Right lobe of liver (tissue), 6 donors: ENCODE measurements around the gene ADARB1. TPM values are rescaled to one million over a fixed set of nuclear protein-coding genes. Genes with fewer than 3 reads are reported as not detected.
"Not testable (repeated sequence)": the region's sequence is repeated elsewhere in the genome, so short reads cannot be mapped to it uniquely, and the experiment has no call there.

Experiments
- ATAC-seq, 4 donors: fragments of 200-7000 bp; cut with Tn5 transposase; one replicate each; pipeline ENCODE4 v1.9.1; 2020; ENCODE audit warnings: mild to moderate bottlenecking in 4 of 4, moderate library complexity in 4 of 4
- DNase-seq, 3 donors: peaks; one replicate each; pipeline ENCODE4 v3.0.0-alpha.2; 2020
- H3K27ac ChIP-seq, 3 donors: fragments of 200-600 bp; one replicate each; pipeline ENCODE4 v1.8.0; 2022
- H3K27me3 ChIP-seq, 2 donors: fragments of 200-600 bp; one replicate each; pipeline ENCODE4 v1.8.0; 2022
- H3K36me3 ChIP-seq, 4 donors: fragments of 200-600 bp; sonication (generic) in 1 of 4; one replicate each; pipeline versions ENCODE4 v1.5.1 to v1.8.0; 2017 to 2022; ENCODE audit warnings: control low read depth in 1 of 4
- H3K4me1 ChIP-seq, 4 donors: fragments of 200-600 bp; sonication (generic) in 1 of 4; one replicate each; pipeline versions ENCODE4 v1.5.1 to v1.8.0; 2017 to 2022; ENCODE audit warnings: control low read depth in 1 of 4
- H3K4me3 ChIP-seq, 3 donors: fragments of 200-600 bp; one replicate each; pipeline ENCODE4 v1.8.0; 2022
- H3K9me3 ChIP-seq, 4 donors: fragments of 200-600 bp; sonication (generic) in 1 of 4; one replicate each; pipeline versions ENCODE4 v1.5.1 to v1.8.0; 2017 to 2022; ENCODE audit warnings: control low read depth in 1 of 4
- CTCF ChIP-seq, 4 donors: fragments of 200-600 bp in 3 of 4; fragments of 450-650 bp in 1 of 4; IDR thresholded peaks; one replicate each; pipeline versions ENCODE4 v1.5.1 to v1.8.0; 2016 to 2022; ENCODE audit warnings: antibody characterized with exemption in 4 of 4, mild to moderate bottlenecking in 2 of 4
- POLR2A ChIP-seq: fragments of 450-650 bp; IDR thresholded peaks from one replicate; pipeline ENCODE4 v1.6.1; 2017; ENCODE audit warnings: antibody characterized with exemption, mild to moderate bottlenecking
- WGBS: methylation state at CpG from one replicate; pipeline ENCODE4 v1.1.6; 2018; ENCODE audit warnings: low coverage, low lambda C conversion rate; ENCODE audit not compliant: insufficient coverage; ENCODE audit errors: missing lambda C conversion rate; 5-methylcytosine and 5-hydroxymethylcytosine counted together
- intact Hi-C, 2 donors: fragments of 100-400 bp; cut with DNase I; formaldehyde crosslinking; loops; one replicate each; pipeline versions ENCODE4 v1.11.2 to v1.14.1; 2022
- total RNA-seq, 6 experiments: library from RNA; depleted of rRNA in 2 of 6; stranded (reverse); fragments of >200 nt in 2 of 6; fragmentation: NEBNext Ultra II Directional in 3 of 6; extraction: Animal tissue kit (Norgen Biotek cat#: 25700) in 3 of 6; gene quantifications; one replicate each; pipeline versions ENCODE4 v1.1.0 to v1.2.4, GENCODE V29; 2016 to 2023
- donor health status: DM: no; HTN: yes; CAD: no.
- donor health status: DM: no; HTN: no; CAD: no.
- donor health status: DM: no; HTN: no; CAD: no.
- donor health status: DM: no; HTN: yes; CAD: no.
- donor health status: DM: no; HTN: yes; CAD: no.

Gene ADARB1
- total RNA-seq, 6 experiments from 2014 or later = 4.7 to 9.9 (median 8.6) TPM

- DNase-seq (no peak), ATAC-seq (no peak)
- TF ChIP-seq CTCF (IDR thresholded peaks at IDR 0.05) (no peak), POLR2A (no peak)
- Histone ChIP-seq H3K4me3 (no peak overlapping the region), H3K27ac (no peak overlapping the region), H3K9me3 (no peaks in the 10 kb centered on the region), H3K36me3 (no peaks in the 10 kb centered on the region), H3K27me3 (no peaks in the 10 kb centered on the region), H3K4me1 (peaks cover 0 to 4% (median 0%) of the 10 kb centered on the region in 4 donors)
- WGBS = 83% methylated on average over 3 of the region's 5 CpGs
- intact Hi-C loops = loop anchor here (10.0 kb wide), 2 partner anchors 123 to 283 kb away; no protein-coding TSS in a partner anchor
Measured at GRCh38 chr21:45141507-45141906, 67.1 kb downstream of the ADARB1 start.

- H3K27me3 ChIP-seq = no peaks in the 10 kb centered on the region
- DNase-seq = peak in 1 of 3 donors; percentile 42
- H3K4me3 ChIP-seq = no peak overlapping the region
- intact Hi-C loops = loop anchor here (10.0 kb wide), 2 partner anchors 122 to 282 kb away; no protein-coding TSS in a partner anchor
- no peak overlapping the region for H3K27ac ChIP-seq
- 67% methylated on average over 1 of the region's 12 CpGs for WGBS
- H3K4me1 ChIP-seq = peaks cover 0 to 4% (median 0%) of the 10 kb centered on the region in 4 donors
- TF ChIP-seq POLR2A = no peak
- no peak for TF ChIP-seq CTCF (IDR thresholded peaks at IDR 0.05)
- H3K36me3 ChIP-seq = no peaks in the 10 kb centered on the region
- peak in 1 of 4 donors; percentile 25 for ATAC-seq
- no peaks in the 10 kb centered on the region for H3K9me3 ChIP-seq
Measured at GRCh38 chr21:45142469-45143308, 68.3 kb downstream of the ADARB1 start.

- WGBS = 84% methylated on average over 3 of the region's 3 CpGs
- no peak for TF ChIP-seq POLR2A
- no peak for TF ChIP-seq CTCF (IDR thresholded peaks at IDR 0.05)
- Histone ChIP-seq H3K27me3 (no peaks in the 10 kb centered on the region), H3K27ac (no peak overlapping the region), H3K4me3 (no peak overlapping the region), H3K4me1 (peaks cover 0 to 4% (median 0%) of the 10 kb centered on the region in 4 donors), H3K9me3 (no peaks in the 10 kb centered on the region), H3K36me3 (no peaks in the 10 kb centered on the region)
- ATAC-seq (no peak), DNase-seq (no peak)
- intact Hi-C loops = loop anchor here (10.0 kb wide), 2 partner anchors 121 to 281 kb away; no protein-coding TSS in a partner anchor
Measured at GRCh38 chr21:45143855-45144254, 69.5 kb downstream of the ADARB1 start.

- H3K4me3 ChIP-seq = no peak overlapping the region
- ATAC-seq (no peak), DNase-seq (peak in 1 of 3 donors; percentile 40)
- H3K4me1 ChIP-seq = peaks cover 0 to 4% (median 0%) of the 10 kb centered on the region in 4 donors
- no peak overlapping the region for H3K27ac ChIP-seq
- no peaks in the 10 kb centered on the region for H3K36me3 ChIP-seq
- intact Hi-C loops = loop anchor here (10.0 kb wide), 2 partner anchors 120 to 280 kb away; no protein-coding TSS in a partner anchor
- H3K27me3 ChIP-seq = no peaks in the 10 kb centered on the region
- TF ChIP-seq CTCF (IDR thresholded peaks at IDR 0.05) (no peak), POLR2A (no peak)
- WGBS = no CpG with 5 or more reads among the region's 9 CpGs
- no peaks in the 10 kb centered on the region for H3K9me3 ChIP-seq
Measured at GRCh38 chr21:45145146-45145545, 70.8 kb downstream of the ADARB1 start.

GRCh38 chr21:45145846-45146245 is 71.5 kb downstream of the ADARB1 start:
- not testable (repeated sequence) for DNase-seq, H3K27ac ChIP-seq, H3K36me3 ChIP-seq, H3K4me1 ChIP-seq, ATAC-seq, H3K9me3 ChIP-seq, H3K27me3 ChIP-seq, H3K4me3 ChIP-seq
- WGBS = 94% methylated on average over 12 of the region's 17 CpGs
- intact Hi-C loops = loop anchor here (10.0 kb wide), 2 partner anchors 119 to 279 kb away; no protein-coding TSS in a partner anchor
